HepG2 (cell line): ENCODE data around the gene SNX2. TPM values are rescaled to one million over a fixed set of nuclear protein-coding genes. Genes with fewer than 3 reads are reported as not detected.
A peak's percentile ranks its signal among the peaks of the same experiment; 100 is the strongest.

Experiments
- HDAC6 ChIP-seq: fragments of 200-600 bp; sonication (generic); IDR thresholded peaks from 2 replicates; pipeline ENCODE4 v1.7.0; 2017; ENCODE audit warnings: mild to moderate bottlenecking, antibody characterized with exemption, low read length, low read depth
- HMG20B ChIP-seq: conservative IDR thresholded peaks from 2 replicates; pipeline ENCODE4 v1.6.1; 2016; ENCODE audit warnings: missing genetic modification reagents, missing compliant biosample characterization
- HMGXB4 ChIP-seq, 2 experiments: sonication (generic) in 1 of 2; formaldehyde crosslinking in 1 of 2; IDR thresholded peaks; 2 replicates each; pipeline versions ENCODE4 v1.4.0 to v1.6.1; 2018 to 2020; ENCODE audit warnings: missing genetic modification reagents in 2 of 2, borderline replicate concordance in 1 of 2, low read depth in 1 of 2, mild to moderate bottlenecking in 1 of 2, missing biosample characterization in 1 of 2
- KAT8 ChIP-seq: IDR thresholded peaks from 2 replicates; pipeline ENCODE4 v1.6.1; 2016; ENCODE audit warnings: missing genetic modification reagents, missing compliant biosample characterization
- MTF2 ChIP-seq: sonication (generic); formaldehyde crosslinking; IDR thresholded peaks from 2 replicates; pipeline ENCODE4 v1.5.0; 2020; ENCODE audit warnings: missing genetic modification reagents, borderline replicate concordance
- PRPF4 ChIP-seq: fragments of 200-400 bp; formaldehyde crosslinking; IDR thresholded peaks from 2 replicates; pipeline ENCODE4 v1.6.1; 2016; ENCODE audit warnings: low read length, low read depth; ENCODE audit not compliant: poor library complexity, severe bottlenecking
- RXRA ChIP-seq: sonication (generic); formaldehyde crosslinking; IDR thresholded peaks from 2 replicates; pipeline ENCODE4 v1.5.1; 2020; ENCODE audit warnings: missing genetic modification reagents
- SIX4 ChIP-seq: sonication (generic); formaldehyde crosslinking; IDR thresholded peaks from 2 replicates; pipeline ENCODE4 v1.4.0; 2020; ENCODE audit warnings: missing genetic modification reagents
- TOPORS ChIP-seq: sonication (generic); formaldehyde crosslinking; IDR thresholded peaks from 2 replicates; pipeline ENCODE4 v1.8.0; 2023; ENCODE audit warnings: mild to moderate bottlenecking, missing genetic modification reagents
- ZIK1 ChIP-seq: sonication (generic); formaldehyde crosslinking; IDR thresholded peaks from 2 replicates; pipeline ENCODE4 v1.5.0; 2020; ENCODE audit warnings: mild to moderate bottlenecking, low read depth, missing genetic modification reagents, borderline replicate concordance
- ZMAT5 ChIP-seq: sonication (generic); formaldehyde crosslinking; IDR thresholded peaks from 2 replicates; pipeline ENCODE4 v1.5.0; 2020; ENCODE audit warnings: mild to moderate bottlenecking, low read depth, missing genetic modification reagents, borderline replicate concordance
- ZNF12 ChIP-seq: sonication (generic); formaldehyde crosslinking; IDR thresholded peaks from 2 replicates; pipeline ENCODE4 v1.5.0; 2020; ENCODE audit warnings: missing genetic modification reagents
- ZNF275 ChIP-seq: sonication (generic); formaldehyde crosslinking; IDR thresholded peaks from 2 replicates; pipeline ENCODE4 v1.8.0; 2022; ENCODE audit warnings: missing genetic modification reagents, mild to moderate bottlenecking, inconsistent platforms, borderline replicate concordance
- ZNF572 ChIP-seq: sonication (generic); formaldehyde crosslinking; IDR thresholded peaks from 2 replicates; pipeline ENCODE4 v1.5.1; 2020; ENCODE audit warnings: mild to moderate bottlenecking, missing genetic modification reagents
- ZNF781 ChIP-seq: sonication (generic); formaldehyde crosslinking; IDR thresholded peaks from 2 replicates; pipeline ENCODE4 v1.5.1; 2020; ENCODE audit warnings: borderline replicate concordance, mild to moderate bottlenecking, missing genetic modification reagents; ENCODE audit errors: not compliant biosample characterization
- polyA plus RNA-seq, 8 experiments: library from polyadenylated mRNA; depleted of rRNA in 3 of 8; stranded (reverse) in 7 of 8; unstranded in 1 of 8; fragments of >200 nt; fragmentation: Illumina TruSeq in 4 of 8; extraction: Trizol in 4 of 8; gene quantifications; 2 replicates each; pipeline versions ENCODE4 v1.2.1 to v1.2.3, GENCODE V29; 2011 to 2016; ENCODE audit warnings: low read depth in 4 of 8, missing spikeins in 1 of 8, mixed read lengths in 1 of 8; ENCODE audit not compliant: insufficient read depth in 1 of 8
- total RNA-seq, 5 experiments: library from RNA; depleted of rRNA; stranded (reverse); fragments of >200 nt; fragmentation: Illumina TruSeq; extraction: Trizol; gene quantifications; 2 replicates each; pipeline ENCODE4 v1.2.3, GENCODE V29; 2016; ENCODE audit warnings: low read depth in 1 of 5
- TF ChIP-seq, protein P1 (sequence below), 2 experiments: sonication (generic) in 1 of 2; formaldehyde crosslinking in 1 of 2; IDR thresholded peaks; 2 replicates each; pipeline versions ENCODE4 v1.4.0 to v1.6.1; 2016 to 2020; ENCODE audit warnings: borderline replicate concordance in 1 of 2, low read depth in 1 of 2, mild to moderate bottlenecking in 1 of 2, missing genetic modification reagents in 1 of 2
- TF ChIP-seq, protein P2 (sequence below): sonication (generic); formaldehyde crosslinking; IDR thresholded peaks from 2 replicates; pipeline ENCODE4 v1.8.1; 2022; ENCODE audit warnings: low read depth, mild to moderate bottlenecking, missing genetic modification reagents

The SNX2 gene
- total and polyA plus RNA-seq, 2 of the 13 experiments (the other 11 are each of a cell fraction or from before 2014, with no cell fraction given), result 26.4 to 78.8 TPM

- TF ChIP-seq, protein P1, sequence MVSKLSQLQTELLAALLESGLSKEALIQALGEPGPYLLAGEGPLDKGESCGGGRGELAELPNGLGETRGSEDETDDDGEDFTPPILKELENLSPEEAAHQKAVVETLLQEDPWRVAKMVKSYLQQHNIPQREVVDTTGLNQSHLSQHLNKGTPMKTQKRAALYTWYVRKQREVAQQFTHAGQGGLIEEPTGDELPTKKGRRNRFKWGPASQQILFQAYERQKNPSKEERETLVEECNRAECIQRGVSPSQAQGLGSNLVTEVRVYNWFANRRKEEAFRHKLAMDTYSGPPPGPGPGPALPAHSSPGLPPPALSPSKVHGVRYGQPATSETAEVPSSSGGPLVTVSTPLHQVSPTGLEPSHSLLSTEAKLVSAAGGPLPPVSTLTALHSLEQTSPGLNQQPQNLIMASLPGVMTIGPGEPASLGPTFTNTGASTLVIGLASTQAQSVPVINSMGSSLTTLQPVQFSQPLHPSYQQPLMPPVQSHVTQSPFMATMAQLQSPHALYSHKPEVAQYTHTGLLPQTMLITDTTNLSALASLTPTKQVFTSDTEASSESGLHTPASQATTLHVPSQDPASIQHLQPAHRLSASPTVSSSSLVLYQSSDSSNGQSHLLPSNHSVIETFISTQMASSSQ (IDR thresholded peaks at IDR 0.05; ENCODE audit: low read depth), result no peak
- TF ChIP-seq, protein P1 (CRISPR knock-in tag; IDR thresholded peaks at IDR 0.05; ENCODE audit: borderline replicate concordance), result no peak
- TF ChIP-seq, protein P2, sequence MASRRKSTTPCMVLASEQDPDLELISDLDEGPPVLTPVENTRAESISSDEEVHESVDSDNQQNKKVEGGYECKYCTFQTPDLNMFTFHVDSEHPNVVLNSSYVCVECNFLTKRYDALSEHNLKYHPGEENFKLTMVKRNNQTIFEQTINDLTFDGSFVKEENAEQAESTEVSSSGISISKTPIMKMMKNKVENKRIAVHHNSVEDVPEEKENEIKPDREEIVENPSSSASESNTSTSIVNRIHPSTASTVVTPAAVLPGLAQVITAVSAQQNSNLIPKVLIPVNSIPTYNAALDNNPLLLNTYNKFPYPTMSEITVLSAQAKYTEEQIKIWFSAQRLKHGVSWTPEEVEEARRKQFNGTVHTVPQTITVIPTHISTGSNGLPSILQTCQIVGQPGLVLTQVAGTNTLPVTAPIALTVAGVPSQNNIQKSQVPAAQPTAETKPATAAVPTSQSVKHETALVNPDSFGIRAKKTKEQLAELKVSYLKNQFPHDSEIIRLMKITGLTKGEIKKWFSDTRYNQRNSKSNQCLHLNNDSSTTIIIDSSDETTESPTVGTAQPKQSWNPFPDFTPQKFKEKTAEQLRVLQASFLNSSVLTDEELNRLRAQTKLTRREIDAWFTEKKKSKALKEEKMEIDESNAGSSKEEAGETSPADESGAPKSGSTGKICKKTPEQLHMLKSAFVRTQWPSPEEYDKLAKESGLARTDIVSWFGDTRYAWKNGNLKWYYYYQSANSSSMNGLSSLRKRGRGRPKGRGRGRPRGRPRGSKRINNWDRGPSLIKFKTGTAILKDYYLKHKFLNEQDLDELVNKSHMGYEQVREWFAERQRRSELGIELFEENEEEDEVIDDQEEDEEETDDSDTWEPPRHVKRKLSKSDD (CRISPR knock-in tag), result peak; percentile 89; the same call in 1 of the 2 replicates
- TF ChIP-seq SIX4 (CRISPR knock-in tag) (no peak), HMGXB4 (CRISPR knock-in tag; IDR thresholded peaks at IDR 0.05; ENCODE audit: borderline replicate concordance in 1 of 2, low read depth in 1 of 2) (peak in 1 of 2 experiments; percentile 66; a peak in 2 of 4 replicates), HMG20B (no peak), ZNF275 (CRISPR knock-in tag) (no peak; the same call in 1 of the 2 replicates), TOPORS (CRISPR knock-in tag) (no peak), HDAC6 (no peak), ZIK1 (CRISPR knock-in tag) (peak; percentile 86), ZNF572 (peak; percentile 76; the same call in 1 of the 2 replicates), RXRA (CRISPR knock-in tag) (peak; percentile 57; the same call in 1 of the 2 replicates), KAT8 (CRISPR knock-in tag) (peak; percentile 64; the same call in 1 of the 2 replicates), ZMAT5 (CRISPR knock-in tag) (no peak), ZNF12 (CRISPR knock-in tag) (no peak), PRPF4 (no peak), MTF2 (CRISPR knock-in tag) (peak; percentile 81; the same call in 1 of the 2 replicates), ZNF781 (no peak)
Observed at GRCh38 chr5:122774861-122775549, at the start of gene SNX2 (continued).
